HG02759 (cell line): Measurements from ENCODE around the gene CGB5.
"Not testable (repeated sequence)": the region's sequence is repeated elsewhere in the genome, so short reads cannot be mapped to it uniquely, and the experiment has no call there.

Source experiments
- ATAC-seq: cut with Tn5 transposase; IDR thresholded peaks from one replicate; pipeline ENCODE4 v1.9.1; 2021; ENCODE audit warnings: mild to moderate bottlenecking, moderate library complexity; ENCODE audit not compliant: unreplicated experiment

The CGB5 gene

GRCh38 chr19:49020931-49021895 is 22.4 kb upstream of the CGB5 start:
- ATAC-seq: no peak

GRCh38 chr19:49022116-49022515 is 21.5 kb upstream of the CGB5 start:
- ATAC-seq: no peak

GRCh38 chr19:49024233-49024632 is 19.4 kb upstream of the CGB5 start, which contains the start of gene CGB3:
Gene CGB3 (minus strand): TSS chr19:49024333. CDS start chr19:49023971, 362 bp downstream.
- ATAC-seq: not testable (repeated sequence)

- not testable (repeated sequence) for ATAC-seq
These were observed 18.6 kb upstream of the CGB5 start for GRCh38 chr19:49025088-49025487.

GRCh38 chr19:49025599-49025998 is 18.0 kb upstream of the CGB5 start:
- not testable (repeated sequence) for ATAC-seq

GRCh38 chr19:49028686-49029085 is 15.0 kb upstream of the CGB5 start:
- not testable (repeated sequence) for ATAC-seq

GRCh38 chr19:49029749-49030148 is 13.9 kb upstream of the CGB5 start:
- not testable (repeated sequence) for ATAC-seq

- ATAC-seq: not testable (repeated sequence)
These were observed 13.3 kb upstream of the CGB5 start for GRCh38 chr19:49030323-49030722.

GRCh38 chr19:49031642-49032301 is 11.9 kb upstream of the CGB5 start, which contains the start of gene CGB2:
Gene CGB2 (plus strand): TSS chr19:49031890. CDS start chr19:49032096, 206 bp downstream.
- ATAC-seq: not testable (repeated sequence)

GRCh38 chr19:49036815-49037214 is 6.8 kb upstream of the CGB5 start, which contains the start of gene CGB1:
Gene CGB1 (minus strand): TSS chr19:49036895. CDS start chr19:49036711, 184 bp downstream.
- ATAC-seq: not testable (repeated sequence)

- ATAC-seq: not testable (repeated sequence)
These were observed 5.5 kb upstream of the CGB5 start for GRCh38 chr19:49038111-49038510.

GRCh38 chr19:49038557-49039276 is 4.9 kb upstream of the CGB5 start:
- not testable (repeated sequence) for ATAC-seq

GRCh38 chr19:49039736-49040135 is 3.9 kb upstream of the CGB5 start:
- not testable (repeated sequence) for ATAC-seq

- ATAC-seq: no peak
These were observed 1.5 kb upstream of the CGB5 start for GRCh38 chr19:49042177-49042576.

GRCh38 chr19:49042666-49043065 is 982 bp upstream of the CGB5 start:
- not testable (repeated sequence) for ATAC-seq

- not testable (repeated sequence) for ATAC-seq
These were observed 5.4 kb downstream of the CGB5 start, which contains the start of gene CGB8 for GRCh38 chr19:49049011-49049410. Gene CGB8 (minus strand): TSS chr19:49049111. CDS start chr19:49048739, 372 bp downstream.

GRCh38 chr19:49049834-49050233 is 6.2 kb downstream of the CGB5 start:
- ATAC-seq: not testable (repeated sequence)

GRCh38 chr19:49050376-49051033 is 6.9 kb downstream of the CGB5 start:
- not testable (repeated sequence) for ATAC-seq

- no peak for ATAC-seq
These were observed 12.7 kb downstream of the CGB5 start for GRCh38 chr19:49056101-49056901.
